GM12892 (cell line): ENCODE measurements around the gene SFMBT1. TPM values are rescaled to one million over a fixed set of nuclear protein-coding genes. Genes with fewer than 3 reads are reported as not detected.

Experiments
- DNase-seq: peaks from one replicate; pipeline ENCODE4 v3.0.0; 2011; ENCODE audit not compliant: insufficient read length
- FAIRE-seq: peaks from 2 replicates; lab custom pipeline; 2011; peaks lifted over from hg19 to GRCh38; lab: Jason Lieb, UNC
- POLR2A ChIP-seq: IDR thresholded peaks from 2 replicates; pipeline ENCODE4 v1.6.1; 2011; ENCODE audit warnings: low read depth, low read length, control low read depth
- POLR2AphosphoS5 ChIP-seq: IDR thresholded peaks from 2 replicates; pipeline ENCODE4 v1.6.1; 2011; ENCODE audit warnings: low read depth, low read length, control low read depth
- TAF1 ChIP-seq: IDR thresholded peaks from 2 replicates; pipeline ENCODE4 v1.6.1; 2011; ENCODE audit warnings: low read depth, mild to moderate bottlenecking, control low read depth, low read length, borderline replicate concordance
- polyA plus RNA-seq: library from polyadenylated mRNA; unstranded; fragments of >200 nt; gene quantifications from one replicate; pipeline ENCODE4 v1.2.1, GENCODE V29; 2012; ENCODE audit warnings: missing spikeins, inconsistent platforms; ENCODE audit not compliant: missing spikeins

SFMBT1 gene
- polyA plus RNA-seq: 6.4 TPM

- TF ChIP-seq TAF1: no peak
- no peak for TF ChIP-seq POLR2AphosphoS5
- TF ChIP-seq POLR2A: no peak; the same call in 1 of the 2 replicates
- FAIRE-seq (no peak), DNase-seq (peak; percentile 80)
These were observed at the start of gene SFMBT1 for GRCh38 chr3:53045518-53046170. SFMBT1 (minus strand) TSS chr3:53046073; CDS start chr3:52969128, 76,945 bp downstream.

GRCh38 chr3:53092942-53093341, 47.1 kb upstream of the SFMBT1 start:
- FAIRE-seq (no peak), DNase-seq (no peak)
- TF ChIP-seq POLR2AphosphoS5: no peak
- no peak for TF ChIP-seq POLR2A
- TF ChIP-seq TAF1: no peak

DNA sequence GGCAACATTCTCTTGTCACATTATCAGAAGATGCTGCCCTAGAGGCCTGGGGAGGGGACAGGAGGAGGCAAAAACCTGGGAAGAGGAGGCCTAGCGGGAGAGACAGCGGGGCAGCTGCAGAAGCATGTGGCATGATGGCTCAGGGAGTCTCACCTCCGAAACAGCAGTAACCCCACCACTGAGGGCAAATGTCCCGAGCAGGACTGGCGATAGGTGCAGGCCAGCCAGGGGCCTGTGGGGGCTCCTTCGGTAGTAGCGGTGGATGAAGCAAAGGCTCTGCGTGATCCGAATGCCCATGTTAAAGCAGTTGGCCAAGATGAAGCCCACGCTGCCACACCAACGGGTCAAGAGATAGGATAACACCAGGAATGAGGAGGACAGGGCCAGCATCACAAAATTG, 46.3 kb upstream of the SFMBT1 start:
- DNase-seq: no peak
- TF ChIP-seq POLR2A (no peak), POLR2AphosphoS5 (no peak), TAF1 (no peak)
- FAIRE-seq: no peak

DNA sequence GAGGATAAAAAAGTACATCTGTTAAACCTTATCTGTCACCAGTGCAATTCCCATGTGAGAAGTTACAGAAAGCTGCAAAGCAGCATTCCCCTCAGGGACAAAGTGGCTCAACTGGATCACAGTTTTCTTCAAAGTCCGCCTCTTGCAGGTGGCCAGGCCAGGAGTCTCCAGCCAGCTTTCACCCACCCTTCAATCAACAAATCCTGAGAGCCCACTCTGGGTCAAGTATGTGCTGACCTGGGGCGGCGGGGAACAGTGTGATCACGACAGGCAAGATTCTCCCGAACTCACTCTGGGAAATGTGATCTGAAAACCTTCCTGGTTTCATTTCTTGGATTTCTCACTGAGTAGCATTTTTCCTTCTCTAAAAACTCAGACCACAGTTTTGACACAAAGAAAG, 45.1 kb upstream of the SFMBT1 start:
- no peak for TF ChIP-seq TAF1
- no peak for TF ChIP-seq POLR2AphosphoS5
- no peak for TF ChIP-seq POLR2A
- FAIRE-seq (no peak), DNase-seq (no peak)

GRCh38 chr3:53089511-53089910, 43.6 kb upstream of the SFMBT1 start:
- no peak for TF ChIP-seq POLR2AphosphoS5
- no peak for TF ChIP-seq TAF1
- no peak for TF ChIP-seq POLR2A
- FAIRE-seq (no peak), DNase-seq (no peak)

DNA sequence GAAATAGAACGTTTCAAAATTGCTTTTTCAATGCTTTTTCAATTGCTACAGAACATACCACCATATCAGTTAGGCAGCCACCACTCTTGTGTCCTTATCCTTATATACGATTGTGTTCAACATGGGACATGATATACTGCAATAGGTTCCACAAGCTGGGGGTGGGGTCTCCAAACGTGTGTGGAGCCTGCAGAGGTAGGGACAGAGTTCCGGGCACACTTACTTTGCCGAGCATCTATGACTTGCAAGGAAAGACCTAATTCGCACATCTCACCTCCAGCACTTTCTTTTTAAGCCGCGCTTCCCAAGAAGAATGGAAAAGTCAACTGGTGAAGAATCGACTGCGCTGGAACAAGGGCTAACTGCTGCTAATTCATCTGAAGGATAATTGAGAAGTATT, 39.6 kb upstream of the SFMBT1 start:
- FAIRE-seq: no peak
- TF ChIP-seq POLR2AphosphoS5 (no peak), POLR2A (no peak), TAF1 (no peak)
- no peak for DNase-seq

DNA sequence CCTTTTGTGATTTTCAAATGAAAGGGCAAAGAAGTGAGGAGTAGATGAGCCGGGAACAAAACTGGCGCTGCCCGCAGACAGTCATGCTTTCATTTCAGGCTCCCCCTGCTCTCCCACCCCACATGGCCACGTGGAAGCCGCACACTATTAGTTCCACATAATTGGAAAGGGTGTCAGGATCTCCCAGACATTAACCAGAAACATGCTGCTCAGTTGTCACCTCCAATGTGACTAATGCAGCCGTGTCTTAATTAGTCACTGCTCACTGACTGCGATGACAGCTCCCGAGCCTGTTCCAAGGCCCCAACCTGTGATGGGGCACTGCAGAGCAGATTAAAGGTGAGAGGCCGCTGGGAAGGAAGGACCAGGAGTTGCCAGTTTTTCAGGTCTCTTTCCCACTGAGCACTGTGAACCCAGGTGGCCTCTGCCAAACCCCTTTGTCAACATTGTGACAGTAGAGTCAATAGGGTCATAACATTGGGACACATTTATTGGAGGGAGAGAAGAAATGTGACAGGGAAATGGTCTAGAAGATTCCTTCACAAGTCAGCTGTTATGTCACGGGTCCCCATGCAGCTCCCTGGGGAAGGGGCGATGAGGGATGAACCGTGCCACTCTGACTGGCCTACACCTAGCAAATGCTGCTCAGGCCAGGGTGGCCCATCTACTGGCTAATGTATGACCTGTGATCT, 38.6 kb upstream of the SFMBT1 start:
- TF ChIP-seq POLR2AphosphoS5: no peak
- no peak for TF ChIP-seq TAF1
- TF ChIP-seq POLR2A: no peak
- DNase-seq (no peak), FAIRE-seq (no peak)

DNA sequence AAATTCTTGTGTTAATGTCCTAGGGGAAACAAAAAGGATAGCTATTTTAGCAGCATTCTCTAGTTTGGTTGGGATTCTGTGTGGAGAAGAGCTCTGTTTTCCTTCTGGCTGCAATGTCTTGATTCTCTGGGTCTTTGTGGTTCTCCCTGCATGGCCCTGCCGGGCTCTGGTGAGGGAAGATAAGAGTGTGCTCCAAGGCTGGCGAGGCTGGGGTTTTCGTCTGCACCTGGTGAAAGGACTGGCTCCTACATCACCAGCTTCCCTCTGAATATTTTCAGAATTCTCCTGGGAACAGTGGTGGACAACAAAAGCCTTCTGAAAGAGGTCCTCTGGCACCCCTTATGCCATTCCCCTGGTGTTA, 38.1 kb upstream of the SFMBT1 start:
- FAIRE-seq (no peak), DNase-seq (no peak)
- TF ChIP-seq POLR2AphosphoS5 (no peak), POLR2A (no peak), TAF1 (no peak)

- DNase-seq (no peak), FAIRE-seq (no peak)
- TF ChIP-seq POLR2AphosphoS5: no peak
- no peak for TF ChIP-seq POLR2A
- no peak for TF ChIP-seq TAF1
These were observed 37.6 kb upstream of the SFMBT1 start for GRCh38 chr3:53083521-53083920.

GRCh38 chr3:53082736-53083135, 36.9 kb upstream of the SFMBT1 start:
- no peak for FAIRE-seq
- DNase-seq: no peak
- TF ChIP-seq POLR2A: no peak
- no peak for TF ChIP-seq TAF1
- TF ChIP-seq POLR2AphosphoS5: no peak

DNA sequence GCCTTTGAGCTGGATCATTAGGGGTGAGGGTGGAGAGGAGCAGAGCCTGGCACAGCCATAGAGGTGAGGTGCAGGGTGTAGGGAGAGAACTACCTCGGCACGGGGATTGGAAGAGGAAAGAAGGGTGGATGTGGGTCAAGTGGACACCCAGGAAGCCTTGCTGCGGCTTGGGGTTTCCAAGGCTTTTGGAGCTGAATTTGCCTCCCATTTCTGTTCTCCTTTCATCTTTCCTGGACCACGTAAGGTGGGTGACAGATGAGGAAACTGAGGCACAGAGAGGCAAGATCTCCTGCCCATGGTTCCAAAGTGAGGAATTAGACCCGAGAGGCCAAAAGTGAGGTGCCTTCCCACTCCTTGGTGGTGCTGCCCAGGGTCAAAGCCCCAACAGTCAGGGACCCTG, 35.4 kb upstream of the SFMBT1 start:
- no peak for DNase-seq
- TF ChIP-seq POLR2A (no peak), POLR2AphosphoS5 (no peak), TAF1 (no peak)
- no peak for FAIRE-seq

- DNase-seq (no peak), FAIRE-seq (no peak)
- TF ChIP-seq POLR2A: no peak
- no peak for TF ChIP-seq TAF1
- TF ChIP-seq POLR2AphosphoS5: no peak
These were observed 34.8 kb upstream of the SFMBT1 start for GRCh38 chr3:53080612-53081205.

DNA sequence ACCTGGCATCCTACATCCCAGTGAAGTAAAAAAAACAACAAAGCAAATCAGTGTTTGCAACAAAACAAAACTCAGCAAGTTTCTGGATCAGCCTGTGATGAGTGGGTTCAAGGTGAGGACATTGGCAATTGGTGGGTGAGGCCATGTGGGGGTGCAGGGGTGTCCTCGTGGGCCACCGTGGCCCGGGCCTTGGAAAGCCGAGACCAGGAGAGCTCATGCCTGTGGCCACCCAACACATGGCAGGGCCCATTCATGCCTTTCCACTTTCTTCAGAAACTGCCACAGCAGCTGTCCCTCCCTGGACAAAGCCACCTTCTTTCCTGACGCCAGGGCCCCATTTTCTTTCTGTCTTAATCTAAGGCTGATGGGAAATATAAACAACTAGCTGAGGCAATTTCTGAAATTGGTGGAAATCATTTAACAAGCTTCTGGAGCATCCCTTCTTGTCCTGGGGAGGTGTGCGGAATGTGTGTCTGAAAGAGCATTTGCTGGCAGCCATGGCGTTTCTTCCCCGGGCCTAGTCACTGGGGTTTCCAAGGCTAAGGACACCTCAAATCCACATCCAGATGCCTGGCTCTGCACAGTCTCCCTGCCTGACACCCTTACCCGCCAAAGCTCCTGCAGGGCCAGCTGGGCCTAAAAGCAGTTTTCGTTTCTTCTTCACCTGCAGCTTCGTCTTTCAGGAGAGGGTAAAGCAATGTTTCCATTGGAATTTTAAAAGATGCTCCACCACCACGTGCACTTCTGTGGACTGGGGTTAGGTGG, 34.1 kb upstream of the SFMBT1 start:
- no peak for DNase-seq
- TF ChIP-seq POLR2A (no peak), TAF1 (no peak), POLR2AphosphoS5 (no peak)
- no peak for FAIRE-seq
